ENCODE results near the gene NDUFA11.

GRCh38 chr19:5891572-5891937 lies 12.0 kb downstream of the NDUFA11 start:
- TF ChIP-seq CTCF (IDR thresholded peaks at IDR 0.05) (no peak), POLR2AphosphoS5 (IDR thresholded peaks at IDR 0.05) (no peak), POLR2A (IDR thresholded peaks at IDR 0.05) (no peak)

Data from suprapubic skin (tissue), 4 donors.